IPS-11a (cell line): ENCODE measurements around the gene LPCAT1.

Source experiments
- H3K4me3 ChIP-seq: one replicate; pipeline ENCODE4 v1.5.1; 2013; ENCODE audit warnings: low read depth, low read length, control low read depth

The LPCAT1 gene

DNA sequence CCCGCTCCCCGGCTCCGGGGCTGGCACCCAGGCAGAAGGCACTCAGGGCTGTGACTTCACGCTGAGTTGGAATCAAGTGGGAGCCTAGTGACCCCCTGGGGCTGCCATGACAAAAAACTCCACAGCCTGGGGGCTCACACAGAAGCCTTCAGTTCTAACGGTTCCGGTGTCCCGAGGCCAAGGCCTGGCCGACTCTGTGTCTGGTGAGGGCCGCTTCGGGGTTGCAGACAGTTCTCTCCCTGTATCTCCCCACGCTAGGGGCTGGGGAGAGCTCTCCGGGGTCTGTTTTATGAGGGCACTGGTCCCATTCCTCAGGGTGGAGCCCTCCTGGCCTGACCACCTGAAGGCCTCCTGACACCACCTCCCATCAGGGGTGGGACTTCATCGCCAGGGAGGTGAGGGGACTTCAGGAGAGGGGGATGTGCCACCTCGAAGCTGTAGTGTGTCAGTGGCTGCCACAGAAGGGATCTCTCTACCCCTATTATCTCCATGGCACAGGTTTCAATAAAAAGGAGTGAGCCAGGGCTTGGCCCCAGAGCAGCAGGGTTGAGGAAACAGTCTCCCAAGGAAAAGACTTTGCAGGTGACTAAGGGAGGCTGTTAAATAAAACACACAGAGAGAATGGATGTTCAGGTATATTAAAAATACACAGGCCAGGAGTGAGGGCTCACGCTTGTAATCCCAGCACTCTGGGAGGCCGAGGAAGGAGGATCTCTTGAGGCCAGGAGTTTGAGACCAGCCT lies 77.0 kb downstream of the LPCAT1 start:
- no peak overlapping the region for H3K4me3 ChIP-seq

DNA sequence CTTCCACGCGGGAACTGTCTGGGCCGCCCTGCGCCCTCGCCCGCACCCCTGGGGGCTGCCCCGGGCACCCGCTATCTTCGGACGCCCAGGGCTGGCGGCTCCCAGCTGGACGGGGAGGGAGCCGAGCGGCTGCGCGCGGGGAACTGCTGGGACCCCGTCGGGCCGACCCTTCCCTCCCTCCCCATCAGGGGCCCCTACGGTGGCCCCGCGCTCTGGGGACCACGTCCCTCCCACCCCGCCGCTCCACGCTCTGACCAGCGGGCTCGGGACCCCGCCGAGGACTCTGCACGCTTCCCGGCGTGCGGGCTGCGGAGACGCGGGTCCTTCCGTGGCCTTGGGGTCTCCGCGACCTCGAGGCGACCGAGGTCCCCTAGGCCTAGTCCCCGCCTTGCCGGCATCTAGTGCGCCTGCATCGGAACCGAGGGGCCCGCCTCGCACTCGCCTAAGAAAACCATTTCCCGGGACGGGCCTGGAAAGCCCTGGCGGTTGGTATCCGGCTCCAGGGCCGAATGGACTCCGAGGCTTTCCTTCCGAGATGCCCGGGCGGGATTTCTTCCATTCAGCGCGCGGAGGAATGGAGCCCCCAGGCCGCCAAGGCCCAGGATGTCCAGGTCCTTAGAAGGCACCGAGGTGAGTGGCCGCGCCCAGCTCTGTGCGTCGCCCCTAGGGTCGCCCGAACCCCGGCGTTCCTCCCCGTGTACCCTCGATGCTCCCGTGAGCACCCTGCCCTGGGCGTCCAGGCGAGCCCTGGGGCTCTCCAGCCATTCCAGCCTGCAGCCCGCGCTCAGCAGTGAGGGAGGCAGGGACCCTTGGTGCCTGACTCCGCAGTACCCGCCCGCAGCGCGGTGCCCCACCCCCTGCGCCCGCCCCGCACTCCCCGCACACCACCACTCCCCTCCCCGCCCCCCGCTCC lies 77.8 kb downstream of the LPCAT1 start:
- peak overlapping the region; percentile 41 for H3K4me3 ChIP-seq

DNA sequence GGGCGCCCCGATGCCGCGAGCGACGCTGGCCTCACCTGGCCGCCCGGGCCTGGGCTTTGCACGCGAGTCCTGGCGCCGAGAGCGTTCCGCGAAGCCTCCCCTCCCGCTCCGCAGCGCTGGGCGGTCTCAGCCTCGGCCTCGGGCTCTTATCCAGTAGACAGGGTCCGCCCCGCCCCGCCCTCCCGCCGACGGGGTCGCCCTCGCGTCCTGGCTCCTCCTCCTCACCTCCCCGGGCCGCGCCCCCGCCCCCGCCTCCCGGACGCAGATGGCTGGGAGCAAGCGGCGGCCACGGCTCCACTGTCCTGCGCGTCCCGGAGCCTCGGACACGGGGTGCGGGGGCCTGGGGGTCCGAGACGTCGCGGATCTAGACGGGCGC lies 78.5 kb downstream of the LPCAT1 start, which contains the start of gene SLC6A3:
TSS of gene SLC6A3 (minus strand) at position 128 of the 376 bp plus-strand sequence. CDS start 2,243 bp downstream, outside the sequence.
- H3K4me3 ChIP-seq = peak within 1 kb of the TSS; percentile 41

DNA sequence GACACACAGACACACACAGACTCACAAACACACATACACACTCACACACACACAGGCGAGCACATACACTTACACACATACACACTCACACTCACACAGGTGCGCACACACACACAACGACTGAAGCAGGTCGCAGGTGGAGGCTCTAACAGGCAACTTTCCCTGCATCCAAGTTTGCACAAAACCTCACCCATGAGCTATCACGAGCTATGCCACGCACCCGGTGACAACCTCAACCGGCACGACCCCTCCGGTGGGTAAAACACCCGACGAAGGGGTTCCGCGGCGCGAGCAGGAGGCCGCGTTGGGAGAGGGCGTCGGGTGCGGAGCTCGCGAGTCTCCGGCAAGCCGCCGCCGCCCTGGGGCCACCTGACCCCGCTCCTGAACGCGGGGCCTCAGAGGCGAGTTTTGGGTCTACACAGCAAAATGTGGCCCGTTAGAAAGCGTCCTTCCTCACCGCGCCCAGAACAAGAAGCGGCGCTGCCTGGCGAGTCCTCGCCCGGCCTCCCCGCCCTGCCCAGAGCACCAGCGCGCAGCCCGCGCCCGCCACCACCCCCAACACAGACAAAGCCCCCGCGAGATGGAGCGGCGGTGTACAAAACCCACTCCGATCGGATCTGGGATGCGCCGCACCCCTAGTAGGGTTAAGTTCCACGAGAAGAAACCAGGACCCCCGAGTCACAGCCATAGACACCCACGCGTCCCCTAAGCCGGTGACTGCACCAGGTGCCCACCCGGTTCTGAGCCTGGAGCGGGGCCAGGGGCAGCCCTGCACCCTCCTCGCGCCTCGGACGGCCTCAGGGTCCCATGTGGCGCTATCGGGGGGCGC lies 79.2 kb downstream of the LPCAT1 start:
- H3K4me3 ChIP-seq = peak overlapping the region; percentile 25

DNA sequence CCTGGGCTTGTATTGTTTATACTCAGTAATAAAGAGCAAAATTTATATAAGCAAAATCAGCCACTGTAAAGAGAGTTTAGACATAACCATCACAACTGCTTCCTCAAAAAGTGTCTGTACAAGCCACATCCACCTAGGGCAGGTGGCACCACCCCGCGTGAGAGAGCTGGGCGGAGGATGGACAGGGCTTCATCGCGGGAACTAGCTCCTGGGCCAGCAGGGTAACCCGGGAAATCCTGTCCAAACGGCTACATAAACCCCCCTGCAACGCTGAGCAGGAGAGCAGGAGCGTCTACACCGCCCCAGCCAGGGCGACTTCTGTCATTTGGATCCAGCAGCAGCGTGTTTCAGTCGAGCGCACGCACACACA lies 79.8 kb downstream of the LPCAT1 start:
- no peak overlapping the region for H3K4me3 ChIP-seq

DNA sequence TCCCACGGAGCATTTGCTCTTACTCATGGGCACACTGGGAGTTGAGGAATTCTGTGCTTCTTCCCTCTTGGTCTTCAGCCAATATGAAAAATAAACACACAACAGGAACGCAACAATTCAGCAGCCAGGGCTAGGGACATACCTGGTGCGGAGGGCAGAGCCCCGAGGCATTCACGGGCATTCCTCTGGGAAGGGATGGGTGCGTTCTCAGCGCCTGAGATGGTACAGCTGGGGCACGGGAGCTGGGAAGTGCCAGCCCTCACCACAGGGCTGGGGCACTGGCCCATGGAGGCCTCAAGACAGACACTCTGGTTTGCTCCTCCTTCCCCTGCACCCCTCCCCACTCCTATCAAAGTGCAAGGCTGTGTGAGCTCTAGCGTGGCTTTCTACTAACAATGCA lies 80.6 kb downstream of the LPCAT1 start:
- H3K4me3 ChIP-seq = no peak overlapping the region

DNA sequence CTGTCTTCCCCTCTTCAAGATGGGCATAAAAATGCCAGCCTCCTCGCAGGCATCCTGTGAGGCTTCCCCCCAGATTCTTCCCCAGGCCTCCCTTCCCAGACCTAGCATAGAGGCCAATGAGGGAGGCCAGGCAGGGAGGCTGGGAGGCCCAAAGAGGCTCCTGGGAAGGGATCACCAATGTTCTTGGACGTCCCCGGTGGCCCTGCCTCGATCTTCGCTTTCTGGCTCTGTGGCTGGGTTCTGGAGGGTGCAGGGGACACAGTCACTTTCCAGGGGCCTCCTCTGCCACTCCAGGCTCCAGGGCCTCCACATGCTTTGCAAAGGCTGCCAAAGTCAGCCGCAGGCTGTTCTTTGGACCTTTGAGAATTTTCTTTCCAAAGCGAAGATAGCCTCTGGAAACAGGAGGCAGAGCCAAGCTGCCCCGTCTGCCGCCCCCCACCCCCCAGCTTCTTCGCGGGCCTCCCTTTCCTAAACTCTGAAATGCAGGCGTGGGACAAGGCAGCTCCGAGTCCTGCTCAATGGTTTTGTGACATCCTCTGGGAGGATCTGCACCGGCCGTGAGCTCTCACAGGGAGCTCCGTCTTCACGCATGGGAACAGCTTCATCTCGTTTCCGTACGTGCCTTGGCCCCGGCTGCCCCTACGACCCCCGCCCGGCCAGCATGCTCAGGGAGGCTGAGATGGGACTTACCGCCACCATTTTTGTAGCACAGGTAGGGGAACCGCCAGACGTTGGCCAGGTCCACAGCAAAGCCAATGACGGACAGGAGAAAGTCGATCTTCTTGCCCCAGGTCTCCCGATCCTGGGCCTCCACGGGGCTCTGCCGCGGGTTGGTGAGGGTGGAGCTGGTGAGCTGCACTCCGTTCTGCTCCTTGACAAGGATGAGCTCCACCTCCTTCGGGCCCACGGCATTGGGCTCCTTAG lies 81.3 kb downstream of the LPCAT1 start:
- no peak overlapping the region for H3K4me3 ChIP-seq

DNA sequence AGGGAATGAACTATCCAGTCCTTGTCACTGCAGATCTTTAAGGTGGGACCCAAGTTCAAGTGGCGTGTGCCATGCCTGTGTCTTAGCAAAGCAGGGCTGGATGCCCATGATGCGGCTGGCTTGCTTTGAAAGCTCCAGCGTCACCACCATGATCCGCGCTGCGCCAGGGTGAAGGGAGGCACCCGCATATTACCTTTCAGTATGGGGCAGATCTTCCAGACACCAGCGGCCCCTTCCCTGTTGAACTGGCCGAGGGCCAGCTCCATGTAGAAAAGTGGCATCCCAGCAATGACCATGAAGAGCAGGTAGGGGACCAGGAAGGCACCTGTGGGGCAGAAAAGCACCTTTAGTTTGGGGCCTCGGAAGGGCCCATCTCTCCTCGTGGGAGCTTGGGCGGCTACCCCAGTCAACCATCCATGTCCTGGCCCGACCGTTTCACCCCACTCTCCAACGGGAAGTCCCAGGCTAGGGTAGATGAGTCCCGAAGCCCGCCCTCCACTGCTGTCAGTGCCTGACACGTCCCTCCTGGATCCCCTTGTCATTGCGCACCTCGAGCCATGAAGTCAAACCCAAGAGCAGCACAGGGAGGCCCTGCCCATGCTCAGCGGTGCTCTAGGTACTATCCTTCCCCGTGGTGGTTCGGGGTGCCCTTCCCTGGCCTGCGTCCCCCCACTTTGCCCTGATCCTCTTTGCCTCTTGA lies 82.4 kb downstream of the LPCAT1 start:
- H3K4me3 ChIP-seq = no peak overlapping the region

DNA sequence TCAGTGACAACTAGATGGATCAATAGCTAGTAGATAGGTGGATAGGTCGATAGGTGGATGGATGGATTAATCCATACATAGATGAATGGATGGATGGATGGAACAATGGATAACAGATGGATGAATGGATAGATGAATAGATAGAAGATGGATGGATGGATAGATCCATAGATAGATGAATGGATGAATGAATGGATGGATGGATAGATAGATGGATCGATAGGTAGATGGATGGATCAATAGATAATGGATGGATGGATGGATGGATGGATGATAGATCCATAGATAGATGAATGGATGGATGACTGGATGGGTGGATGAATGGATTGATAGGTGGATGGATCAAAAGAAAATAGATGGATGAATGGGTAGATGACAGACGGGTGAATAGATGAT lies 83.7 kb downstream of the LPCAT1 start:
- H3K4me3 ChIP-seq = no peak overlapping the region

DNA sequence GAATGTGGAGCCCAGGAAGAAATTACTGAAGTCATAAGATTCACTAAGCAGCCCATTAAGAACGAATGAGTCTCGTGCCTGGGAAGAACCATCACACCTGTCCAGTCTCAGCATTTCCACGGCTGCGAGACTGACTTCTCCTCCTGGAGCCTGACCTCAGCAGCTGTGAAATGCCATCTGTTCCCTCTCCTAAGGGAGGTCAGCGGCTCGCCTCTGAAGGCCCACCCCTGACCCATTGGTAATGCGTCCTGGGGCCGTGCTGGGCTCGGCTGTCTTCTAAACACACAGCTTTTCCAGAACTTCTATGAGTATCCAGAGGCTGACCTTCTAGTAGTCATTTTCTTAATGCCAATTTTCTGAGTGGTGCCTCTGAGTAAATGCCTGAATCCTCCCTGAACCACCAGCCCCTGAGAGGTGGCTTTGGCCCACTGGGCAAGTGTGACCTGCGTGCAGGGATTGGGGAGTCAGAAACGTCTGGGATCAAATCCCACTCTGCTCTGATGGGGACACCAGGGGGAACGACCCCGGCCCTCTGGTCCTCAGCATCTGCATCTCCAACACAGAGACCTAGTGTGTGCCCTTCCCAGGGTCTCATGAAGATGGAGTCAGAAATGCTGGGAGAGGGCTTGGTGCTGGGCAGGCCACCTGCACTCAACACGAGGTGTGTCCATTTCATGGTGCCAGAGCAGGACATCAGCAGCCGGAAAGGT lies 84.2 kb downstream of the LPCAT1 start:
- H3K4me3 ChIP-seq = no peak overlapping the region

DNA sequence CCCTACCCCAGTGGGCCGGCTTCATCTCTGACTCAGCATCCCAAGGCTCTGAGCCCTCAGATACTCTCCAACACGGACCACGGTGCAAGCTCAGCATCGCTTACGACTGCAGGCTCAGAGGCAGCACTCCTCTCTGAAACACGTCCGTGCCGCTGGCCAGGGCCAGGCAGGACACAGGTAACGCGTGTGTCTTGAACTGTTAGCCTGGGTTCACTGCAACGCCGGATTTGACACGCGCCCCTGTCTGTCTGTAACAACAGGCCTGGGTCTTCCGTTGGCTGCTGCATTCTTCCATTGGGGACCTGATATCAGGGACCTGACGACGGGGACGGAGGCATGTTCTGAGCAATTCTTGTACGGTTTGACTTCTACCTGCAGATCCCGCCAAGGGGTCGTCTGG lies 84.9 kb downstream of the LPCAT1 start:
- no peak overlapping the region for H3K4me3 ChIP-seq

DNA sequence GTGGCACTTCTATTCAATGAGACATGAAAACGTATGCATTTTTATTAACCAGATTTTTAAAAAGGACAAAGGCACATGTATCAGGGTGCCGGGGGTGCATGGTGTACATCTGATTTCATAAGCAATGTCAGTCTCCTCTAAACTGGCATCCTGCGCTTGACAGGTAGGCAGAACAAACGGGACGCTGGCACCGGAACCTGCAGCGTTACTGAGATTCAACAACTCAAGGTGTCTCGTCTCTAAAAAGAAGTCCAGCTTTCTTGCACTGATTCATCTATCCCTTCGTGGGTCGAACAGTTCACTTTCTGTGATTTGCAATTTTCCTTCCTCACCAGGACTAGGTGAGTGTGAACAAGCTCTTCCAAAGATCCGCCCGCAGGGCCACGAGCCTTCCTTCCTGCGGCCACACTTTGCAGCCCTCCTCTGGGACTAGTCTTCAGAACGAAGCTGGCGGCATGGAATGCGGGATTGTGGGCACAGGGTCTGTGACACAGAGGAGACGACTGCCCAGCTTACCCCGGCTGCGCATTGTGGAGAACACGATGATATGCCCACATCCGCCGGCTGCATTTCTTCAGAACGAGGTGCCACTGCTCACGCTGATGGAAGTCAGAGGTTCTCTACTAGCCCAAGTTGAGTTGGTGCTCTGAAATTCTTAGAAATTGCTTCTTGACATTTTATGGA lies 85.7 kb downstream of the LPCAT1 start:
- no peak overlapping the region for H3K4me3 ChIP-seq

DNA sequence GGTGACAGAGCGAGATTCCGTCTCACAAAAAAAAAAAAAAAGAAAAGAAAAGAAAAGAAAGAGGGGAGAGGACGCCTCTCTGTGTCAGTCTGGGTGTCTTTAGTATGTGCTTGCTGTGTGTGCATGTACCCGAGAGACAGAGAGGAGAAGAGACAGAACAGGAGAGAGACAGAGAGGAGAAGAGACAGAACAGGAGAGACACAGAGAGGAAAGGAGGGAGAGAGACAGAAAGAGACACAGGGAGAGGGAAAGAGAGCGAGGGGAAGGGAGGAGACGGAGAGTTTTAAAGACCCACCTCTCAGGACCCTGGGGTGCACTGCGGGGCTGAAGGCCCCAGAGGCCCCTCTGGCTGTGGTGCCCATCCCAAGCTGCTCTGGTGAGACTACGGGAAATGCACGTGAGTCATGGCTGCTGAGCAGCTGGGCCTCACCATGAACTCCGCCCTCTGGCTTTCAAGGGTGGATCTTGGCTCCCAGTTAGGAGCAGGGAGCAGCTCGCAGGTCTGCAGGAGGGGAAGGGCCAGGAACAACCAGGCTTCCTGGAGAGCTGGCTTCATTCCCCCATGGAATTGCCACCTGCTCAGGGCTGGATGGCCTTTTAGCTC lies 86.4 kb downstream of the LPCAT1 start:
- no peak overlapping the region for H3K4me3 ChIP-seq

DNA sequence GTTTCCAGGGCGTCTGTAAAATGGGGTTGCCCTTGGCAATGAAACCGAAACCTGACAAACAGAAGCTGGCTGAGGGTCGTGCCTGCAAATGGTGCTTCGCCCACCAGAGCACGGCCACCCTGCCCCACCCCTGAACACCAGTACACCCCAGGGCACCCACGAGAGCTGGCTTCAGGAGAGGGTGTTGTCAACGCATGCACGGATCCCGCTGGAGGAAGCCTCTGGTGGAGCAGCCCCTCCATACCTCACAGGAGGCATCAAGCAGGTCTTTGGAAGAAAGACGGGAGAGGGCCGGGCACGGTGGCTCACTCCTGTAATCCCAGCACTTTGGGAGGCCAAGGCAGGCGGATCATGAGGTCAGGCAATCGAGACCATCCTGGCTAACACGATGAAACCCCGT lies 87.1 kb downstream of the LPCAT1 start:
- H3K4me3 ChIP-seq = no peak overlapping the region

DNA sequence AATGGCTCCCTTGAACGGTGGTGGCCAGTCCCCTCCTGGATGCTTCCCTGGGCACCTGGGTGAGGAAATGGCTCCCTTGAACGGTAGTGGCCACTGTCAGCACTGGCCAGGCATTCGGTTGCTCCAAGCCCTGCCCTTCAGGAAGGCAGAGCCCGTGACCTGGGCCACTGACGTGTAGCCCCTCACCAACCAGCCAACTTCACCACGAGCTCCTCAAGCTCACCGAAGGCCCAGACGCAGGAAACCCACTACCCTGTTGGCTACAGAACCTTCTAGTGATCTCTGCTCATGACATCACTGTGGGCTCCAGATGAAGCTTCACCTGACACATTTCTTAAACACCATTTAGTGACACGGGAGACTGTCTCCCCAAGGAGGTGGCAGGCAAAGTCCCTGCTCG lies 87.7 kb downstream of the LPCAT1 start:
- H3K4me3 ChIP-seq = no peak overlapping the region

DNA sequence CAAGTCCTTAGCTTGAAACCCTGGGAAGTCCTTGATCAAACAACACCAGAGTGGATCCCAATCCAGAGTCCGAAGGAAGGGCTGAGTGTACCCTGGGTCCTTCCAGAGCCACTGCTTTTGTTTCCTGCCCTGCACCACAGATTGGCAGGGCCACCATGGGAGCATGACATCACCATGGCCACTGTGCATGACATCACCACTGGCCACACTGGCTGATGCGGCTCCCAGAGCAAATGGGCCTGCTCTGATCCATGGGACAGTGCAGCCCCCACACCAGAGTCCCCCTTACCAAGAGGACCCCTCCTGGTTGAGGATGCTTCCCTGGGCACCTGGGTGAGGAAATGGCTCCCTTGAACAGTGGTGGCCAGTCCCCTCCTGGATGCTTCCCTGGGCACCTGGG lies 88.4 kb downstream of the LPCAT1 start:
- no peak overlapping the region for H3K4me3 ChIP-seq

DNA sequence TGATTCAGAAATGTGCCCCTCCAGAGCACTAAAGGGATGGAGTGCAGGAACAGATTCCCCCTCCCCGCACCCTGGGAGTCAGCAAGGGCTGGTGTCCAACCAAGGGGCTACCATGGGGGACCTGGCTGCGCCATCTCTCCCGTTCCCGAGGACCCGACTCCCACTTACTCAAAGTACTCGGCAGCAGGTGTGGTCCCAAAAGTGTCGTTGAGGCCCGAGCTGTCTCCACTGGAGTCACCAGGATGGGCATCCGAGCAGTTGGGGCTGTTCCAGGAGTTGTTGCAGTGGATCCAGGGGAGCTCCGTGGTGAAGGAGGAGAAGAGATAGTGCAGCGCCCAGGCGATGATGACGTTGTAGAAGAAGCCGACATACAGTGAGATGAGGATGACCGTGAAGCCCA lies 91.5 kb downstream of the LPCAT1 start:
- no peak overlapping the region for H3K4me3 ChIP-seq

DNA sequence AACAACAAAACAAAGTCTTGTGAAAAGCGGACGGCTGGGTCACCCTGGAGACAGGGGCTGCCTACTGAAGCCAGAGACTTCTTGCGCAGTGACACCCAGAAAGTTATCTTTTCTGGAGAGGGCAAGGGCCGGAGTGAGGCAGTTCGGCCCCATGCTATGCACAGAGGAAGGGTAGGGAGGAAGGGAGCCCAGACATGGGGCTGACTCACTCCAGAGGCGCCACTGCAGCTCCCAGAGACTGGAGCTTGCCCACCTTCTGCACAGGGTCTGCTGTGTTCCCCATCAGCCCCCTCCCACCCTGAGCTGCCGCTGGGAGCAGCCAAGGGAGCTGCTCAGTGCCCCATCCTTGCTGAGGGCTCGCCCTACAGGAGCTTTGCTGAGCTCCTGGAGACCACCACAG lies 91.9 kb downstream of the LPCAT1 start:
- no peak overlapping the region for H3K4me3 ChIP-seq
